ENCODE measurements around the gene AGAP1.

AGAP1 gene

DNA sequence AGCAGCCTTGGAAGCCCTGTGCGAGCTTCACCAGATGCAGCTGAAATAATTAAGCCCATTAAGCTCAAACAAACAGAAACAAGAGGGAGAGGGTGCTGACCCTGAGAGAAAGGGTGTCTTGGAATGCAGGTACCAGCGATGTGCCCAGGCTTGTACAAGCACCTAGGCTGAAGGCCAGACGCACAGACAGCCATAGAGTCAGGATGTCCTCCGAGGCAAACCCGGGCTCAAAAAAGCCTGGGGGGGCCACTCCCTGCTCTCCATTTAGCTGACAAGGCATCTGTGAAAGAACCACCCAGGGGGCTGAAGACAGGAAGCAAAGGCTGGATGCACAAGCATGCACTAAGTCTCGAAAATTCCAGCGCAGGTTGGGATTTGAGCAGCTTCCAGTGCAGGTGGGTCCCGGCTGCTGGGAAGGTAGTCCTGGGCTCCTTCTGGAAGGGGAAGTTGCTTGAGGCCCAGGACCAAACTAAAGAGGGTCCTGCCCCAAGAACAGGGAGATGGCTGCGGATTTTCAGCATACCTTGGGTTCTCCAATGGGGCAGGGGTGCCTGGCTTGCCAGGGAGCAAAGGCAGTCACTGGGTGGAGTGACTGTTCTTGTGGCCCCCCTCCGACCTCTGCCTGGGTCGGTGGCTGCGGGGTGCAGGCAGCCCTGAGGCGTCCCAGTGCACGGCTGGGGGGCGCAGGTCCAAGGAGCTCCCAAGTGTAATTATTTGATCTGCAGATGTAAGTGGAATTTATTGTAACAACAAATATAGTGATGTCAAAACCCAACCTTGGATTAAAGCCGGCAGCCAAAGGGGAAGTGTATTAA, 668.4 kb downstream of the AGAP1 start:
- no peak for DNase-seq (ENCODE audit: low spot score)

DNA sequence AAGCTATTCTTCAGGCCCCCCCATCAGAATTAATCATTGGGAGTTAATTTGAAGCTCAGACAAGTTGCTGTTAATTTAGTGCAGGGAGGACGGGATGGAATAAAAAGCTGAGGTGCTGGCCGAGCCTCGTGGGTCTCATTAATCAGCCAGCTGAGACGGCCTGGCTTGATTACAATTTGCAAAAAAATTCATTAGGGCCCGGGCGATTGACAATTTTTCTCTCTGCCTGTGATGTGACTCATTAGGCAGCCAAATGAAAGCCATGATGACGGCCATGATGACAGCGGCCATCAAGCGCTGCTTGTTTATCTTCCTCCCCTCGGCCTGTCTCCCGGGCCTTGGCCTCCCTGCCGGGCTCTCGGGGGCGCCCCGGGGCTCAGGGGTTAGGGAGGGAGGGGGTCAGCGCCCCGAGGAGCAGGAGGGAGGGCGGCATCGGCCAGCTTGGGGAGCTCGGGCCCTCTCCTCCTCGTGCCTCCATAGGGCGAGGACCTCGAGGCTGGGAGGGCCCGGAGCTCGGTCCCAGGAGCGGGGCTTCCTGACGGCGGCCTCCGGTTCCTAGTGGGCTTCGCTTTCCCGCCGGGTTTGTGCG, 669.1 kb downstream of the AGAP1 start:
- no peak for DNase-seq (ENCODE audit: low spot score)

DNA sequence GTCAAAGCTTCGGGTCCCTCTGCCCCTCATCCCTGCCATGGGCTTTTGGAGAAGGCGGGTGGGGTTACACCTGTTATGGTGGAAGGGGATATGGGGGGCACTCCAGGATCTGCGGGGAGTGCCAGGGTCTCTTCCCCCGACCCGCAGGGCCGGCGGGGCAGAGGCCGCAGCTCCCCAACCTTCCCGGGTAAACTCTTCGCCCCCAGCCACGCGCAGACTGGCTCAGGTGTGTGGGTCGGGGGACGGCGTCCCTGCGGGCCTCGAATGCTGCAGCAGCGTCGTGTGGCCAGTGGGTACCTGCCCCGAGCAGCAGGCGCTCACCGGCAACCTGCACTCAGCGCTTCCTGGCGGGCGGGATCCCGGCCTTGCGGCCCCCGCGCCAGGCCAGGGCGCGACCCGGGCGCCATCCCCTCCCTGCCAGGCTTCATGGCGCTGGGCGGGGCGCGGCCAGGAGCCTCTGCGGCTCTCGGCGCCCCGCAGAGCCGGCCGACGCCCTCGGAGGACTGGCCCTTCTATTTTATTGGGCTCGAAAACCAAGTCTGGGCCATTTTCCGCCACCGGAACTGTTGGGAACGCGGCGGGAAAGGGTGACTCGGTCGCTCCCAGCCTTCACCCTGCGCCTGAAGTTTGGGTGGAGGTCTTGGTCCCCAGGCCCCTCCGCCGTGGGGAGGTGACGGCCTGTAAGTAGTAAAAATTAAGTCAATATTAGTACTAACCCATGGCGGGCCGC, 669.8 kb downstream of the AGAP1 start:
- no peak for DNase-seq (ENCODE audit: low spot score)

DNA sequence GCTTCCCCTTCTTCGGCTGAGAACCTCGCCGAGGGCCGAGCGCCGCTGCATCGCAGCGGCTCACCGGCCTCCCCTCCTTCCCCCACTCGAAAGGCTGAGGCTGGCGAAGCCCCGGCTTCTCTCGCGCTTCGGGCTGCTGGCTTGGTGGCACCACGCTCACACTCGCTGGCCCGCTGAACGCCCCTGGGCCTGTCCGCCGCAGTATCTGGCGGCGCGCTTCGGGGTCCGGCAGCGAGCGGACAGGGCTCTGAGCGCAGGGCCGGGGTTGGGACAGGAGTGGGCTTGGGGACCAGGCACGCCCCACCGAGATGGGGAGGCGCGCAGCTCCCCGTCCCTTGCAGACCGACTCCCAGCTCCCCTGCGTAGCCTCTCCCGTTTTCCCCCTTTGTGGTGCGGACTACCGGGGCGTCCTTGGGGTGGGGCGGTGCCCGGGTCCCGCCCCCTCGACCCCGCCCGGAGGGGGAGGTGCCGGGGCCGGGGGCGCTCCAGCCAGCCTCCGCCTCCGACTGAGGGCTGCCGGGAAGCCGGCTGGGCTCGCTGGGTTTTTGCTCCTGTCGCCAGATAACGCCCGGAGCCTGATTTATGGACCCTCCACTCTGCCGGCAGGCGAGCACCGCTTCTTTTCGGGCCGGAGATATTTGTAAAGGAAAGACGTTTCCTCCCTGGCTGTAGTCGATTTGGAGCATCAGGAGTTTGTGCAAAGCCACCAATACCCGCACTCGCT, 670.5 kb downstream of the AGAP1 start:
- no peak for DNase-seq (ENCODE audit: low spot score)

DNA sequence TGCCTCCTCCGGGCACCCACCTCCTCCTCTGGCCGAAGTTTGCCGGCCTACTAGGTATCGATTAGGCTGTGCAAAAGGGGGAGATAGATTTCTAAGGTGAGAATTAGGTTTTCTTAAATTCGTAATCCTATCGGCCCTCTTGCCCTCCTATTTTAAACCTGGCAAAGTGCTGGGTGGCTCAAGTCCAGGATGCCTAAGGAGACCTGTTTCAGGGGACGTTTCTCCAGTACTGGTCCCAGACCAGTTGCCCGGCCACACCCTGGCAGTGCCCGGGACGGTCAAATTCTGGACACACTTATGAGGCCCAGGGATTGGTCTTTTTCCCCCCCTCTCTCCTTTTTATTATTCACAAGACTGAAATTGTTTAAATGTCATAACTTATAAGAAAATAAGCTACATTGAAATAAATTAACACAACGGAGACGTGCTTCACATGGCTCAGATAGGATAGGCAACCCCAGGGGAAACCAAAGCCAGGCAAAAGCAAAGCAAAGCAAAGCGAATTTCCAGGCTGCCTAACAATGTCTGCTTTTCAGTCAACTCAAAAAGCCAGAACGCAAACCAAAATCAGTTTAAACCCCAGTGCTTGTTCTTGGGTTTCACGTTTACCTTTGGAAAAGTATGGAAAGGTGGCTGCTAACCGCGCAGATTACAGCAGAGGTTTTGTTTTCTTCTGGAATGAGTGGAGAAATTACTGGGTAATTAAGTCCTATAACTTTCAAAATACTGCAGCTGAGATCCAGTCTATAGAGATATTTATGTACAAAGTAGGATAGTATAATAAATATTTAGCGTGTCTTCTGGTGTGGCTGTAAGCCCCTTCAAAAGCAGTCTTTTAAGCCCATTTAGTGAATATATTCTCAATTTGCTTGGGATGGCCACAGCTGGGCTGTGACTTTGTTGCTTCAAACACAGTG, 671.3 kb downstream of the AGAP1 start:
- no peak for DNase-seq (ENCODE audit: low spot score)

DNA sequence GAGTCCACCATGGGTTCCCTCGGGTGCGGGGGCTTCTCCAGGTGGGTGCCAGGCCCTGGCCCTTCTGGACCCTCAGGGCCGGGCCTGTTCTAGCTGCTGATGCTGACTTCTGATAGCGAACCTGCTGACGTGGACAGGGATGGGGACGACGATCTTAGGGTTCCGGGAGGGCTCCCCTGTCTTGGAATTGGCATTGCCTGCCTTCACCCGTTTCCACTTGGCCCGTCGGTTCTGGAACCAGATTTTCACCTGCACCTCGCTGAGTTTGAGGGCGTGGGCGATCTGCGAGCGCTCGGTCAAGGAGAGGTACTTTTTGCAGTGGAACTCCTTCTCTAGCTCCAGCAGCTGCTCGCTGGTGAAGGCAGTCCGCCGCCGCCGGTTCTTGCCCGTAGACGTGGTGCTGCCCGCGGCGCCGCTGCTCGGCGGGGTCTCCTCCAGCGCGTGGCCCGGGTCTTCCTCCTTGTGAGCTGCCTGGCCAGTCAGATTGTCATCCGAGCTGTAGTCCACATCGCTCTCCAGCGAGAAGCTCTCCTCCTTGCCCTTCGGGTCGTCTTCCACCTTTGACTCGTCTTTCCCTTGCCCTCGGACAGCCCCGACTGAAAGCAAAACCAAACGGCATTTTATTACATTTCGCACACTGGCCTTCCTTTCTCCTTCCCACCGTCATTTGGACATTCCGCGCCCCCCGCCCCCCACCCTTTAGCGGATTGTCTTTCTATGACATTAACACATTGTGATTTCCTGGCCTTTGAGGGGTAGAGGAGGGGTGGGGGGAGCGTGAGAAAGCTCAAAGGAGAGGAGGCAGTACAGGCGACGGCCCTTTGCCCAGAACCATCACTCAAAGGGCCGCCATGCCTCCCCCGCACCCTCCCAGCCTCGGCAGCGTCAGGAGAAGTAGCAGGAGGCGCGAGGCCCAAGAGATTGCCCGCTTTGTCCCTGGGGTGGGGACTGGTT, 672.3 kb downstream of the AGAP1 start:
- DNase-seq (ENCODE audit: low spot score): no peak

DNA sequence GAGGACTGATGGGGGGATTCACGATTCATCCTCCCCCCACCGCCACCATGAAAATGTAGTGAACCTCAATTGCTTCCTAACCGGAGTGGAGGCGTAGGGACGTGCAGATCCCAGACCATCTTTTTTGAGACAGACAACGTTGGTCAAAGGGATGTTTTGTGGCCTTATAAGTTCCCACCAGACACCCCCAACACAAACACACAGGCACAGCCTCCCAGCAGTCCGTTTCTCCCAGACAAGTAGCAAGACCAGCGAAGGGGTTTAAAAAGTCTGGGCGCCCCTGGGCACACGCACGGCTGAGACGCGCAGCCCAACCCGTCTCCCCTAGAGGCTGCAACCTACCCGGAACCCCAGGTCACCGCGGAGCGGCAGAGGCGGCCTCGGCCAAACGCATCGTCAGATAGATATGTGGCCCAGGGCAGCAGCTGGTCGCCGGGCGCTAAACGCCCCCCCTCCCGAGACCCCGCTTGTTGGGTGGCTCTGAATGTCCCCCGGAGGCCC, 673.0 kb downstream of the AGAP1 start:
- DNase-seq (ENCODE audit: low spot score): no peak

DNA sequence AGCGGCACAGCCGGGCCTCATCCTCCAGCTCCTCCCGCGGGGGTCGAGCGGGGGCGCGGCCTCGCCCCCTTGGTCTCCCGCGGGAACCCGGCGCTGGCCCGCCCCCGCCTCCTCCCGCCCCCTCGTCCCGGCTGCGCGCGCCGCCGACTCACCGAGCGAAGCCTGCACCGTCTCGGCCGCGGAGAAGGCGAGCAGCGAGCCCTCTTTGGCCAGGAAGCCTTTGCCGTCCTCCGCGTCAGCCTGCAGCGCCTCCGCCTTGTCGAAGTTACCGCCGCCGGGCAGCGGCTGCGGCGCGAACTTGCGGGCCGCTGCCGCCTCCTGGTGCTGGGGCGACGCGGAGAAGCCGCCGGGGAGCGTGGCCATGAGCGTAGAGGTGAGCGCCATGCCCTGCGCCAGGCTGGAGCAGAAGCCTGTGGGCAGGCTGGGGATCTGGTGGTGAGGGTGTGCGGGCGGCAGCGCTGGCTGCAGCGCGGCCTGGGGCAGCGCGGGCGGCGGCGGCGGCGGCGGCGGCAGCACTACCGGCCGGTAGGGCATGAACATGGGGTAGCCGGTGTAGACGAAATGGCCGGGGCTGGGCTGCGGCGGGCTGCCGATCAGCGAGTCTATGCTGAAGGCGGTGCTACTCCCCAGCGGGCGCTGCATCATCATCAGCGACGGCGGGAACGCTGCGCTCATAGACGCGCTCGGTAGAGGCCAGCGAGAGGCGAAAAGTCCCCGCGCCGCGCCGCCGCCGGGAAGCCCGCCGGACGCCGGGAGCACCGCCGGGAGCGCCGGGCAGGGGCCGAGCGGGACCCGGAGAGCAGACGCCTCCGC, 673.7 kb downstream of the AGAP1 start:
- DNase-seq (ENCODE audit: low spot score): no peak

DNA sequence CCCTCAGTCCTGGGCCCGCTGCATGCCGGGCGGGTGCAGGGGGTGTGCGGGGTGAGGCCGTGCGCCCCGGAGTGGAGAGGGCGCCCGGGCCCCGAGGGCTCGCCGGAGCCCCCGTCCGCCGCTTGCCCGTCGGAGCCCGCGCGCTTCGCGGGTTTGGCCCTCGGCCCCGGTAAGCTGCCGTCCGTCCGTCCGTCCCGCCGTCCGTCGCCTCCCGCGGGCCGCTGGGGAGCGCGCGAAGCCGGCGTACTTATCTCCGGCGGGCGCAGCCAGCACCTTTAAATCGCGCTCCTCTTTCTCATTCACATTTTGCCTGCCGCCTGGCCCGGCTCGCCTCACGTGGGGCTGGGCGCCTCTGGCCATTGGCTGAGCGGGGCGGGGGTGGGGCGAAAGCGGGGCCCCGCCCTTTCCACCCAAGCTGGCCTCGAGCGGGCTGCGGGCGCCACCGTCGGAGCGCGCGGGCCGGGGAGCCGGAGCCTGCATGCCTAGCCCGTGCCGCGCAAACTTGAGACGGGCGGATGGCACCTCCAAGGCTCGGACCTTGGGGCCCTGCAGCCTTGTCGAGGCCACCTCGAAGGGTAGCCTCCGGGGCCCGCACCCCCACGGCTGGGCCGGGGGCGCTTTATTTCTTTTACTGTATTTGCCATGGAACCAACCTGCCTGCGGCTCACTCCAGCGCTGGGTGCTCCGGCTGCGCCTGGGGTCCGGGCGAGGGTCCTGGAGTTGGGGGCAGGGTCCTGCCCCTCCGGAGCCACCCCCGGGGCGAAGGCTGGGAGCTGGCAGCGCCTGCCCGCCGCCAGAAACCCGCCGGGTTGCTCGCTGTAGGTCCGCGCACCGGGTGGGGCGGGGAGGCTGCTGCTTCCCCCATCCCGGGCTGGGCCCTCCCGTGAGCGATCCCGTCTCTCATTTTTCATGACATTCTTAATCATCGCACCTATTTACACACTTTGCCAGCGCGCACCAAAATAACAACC, 674.6 kb downstream of the AGAP1 start, which contains the start of gene GBX2:
GBX2 (minus strand) TSS at position 277 of the 971 bp plus-strand sequence. CDS start 415 bp downstream, outside the sequence.
- DNase-seq (ENCODE audit: low spot score): no peak

DNA sequence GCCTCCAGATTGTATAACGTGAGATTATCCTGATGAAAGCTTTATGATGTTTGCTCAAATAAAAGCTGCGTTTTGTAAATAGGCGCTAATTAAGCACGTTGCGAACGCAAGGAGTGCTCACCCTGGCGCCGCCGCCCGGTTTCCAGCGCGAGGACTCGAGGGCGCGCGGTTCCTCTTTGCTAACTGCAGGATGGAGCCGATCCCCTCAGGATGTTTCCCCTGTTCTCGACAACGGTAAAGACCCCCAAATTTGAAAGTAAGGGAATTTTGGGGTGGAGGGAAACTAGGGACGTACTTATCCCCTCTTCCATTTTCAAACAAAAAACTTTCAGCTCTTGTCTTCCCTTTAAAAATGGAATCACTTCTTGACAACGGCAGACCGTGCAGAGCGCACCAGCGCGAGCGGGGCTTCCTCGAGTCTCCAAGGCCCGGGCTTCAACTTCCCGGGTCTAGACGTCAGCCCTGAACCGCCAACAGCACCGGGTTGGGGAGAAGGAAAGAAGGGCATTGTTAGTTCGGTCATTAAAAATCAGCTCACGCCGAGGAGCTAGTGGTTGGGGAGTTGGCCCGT, 675.4 kb downstream of the AGAP1 start:
- no peak for DNase-seq (ENCODE audit: low spot score)

DNA sequence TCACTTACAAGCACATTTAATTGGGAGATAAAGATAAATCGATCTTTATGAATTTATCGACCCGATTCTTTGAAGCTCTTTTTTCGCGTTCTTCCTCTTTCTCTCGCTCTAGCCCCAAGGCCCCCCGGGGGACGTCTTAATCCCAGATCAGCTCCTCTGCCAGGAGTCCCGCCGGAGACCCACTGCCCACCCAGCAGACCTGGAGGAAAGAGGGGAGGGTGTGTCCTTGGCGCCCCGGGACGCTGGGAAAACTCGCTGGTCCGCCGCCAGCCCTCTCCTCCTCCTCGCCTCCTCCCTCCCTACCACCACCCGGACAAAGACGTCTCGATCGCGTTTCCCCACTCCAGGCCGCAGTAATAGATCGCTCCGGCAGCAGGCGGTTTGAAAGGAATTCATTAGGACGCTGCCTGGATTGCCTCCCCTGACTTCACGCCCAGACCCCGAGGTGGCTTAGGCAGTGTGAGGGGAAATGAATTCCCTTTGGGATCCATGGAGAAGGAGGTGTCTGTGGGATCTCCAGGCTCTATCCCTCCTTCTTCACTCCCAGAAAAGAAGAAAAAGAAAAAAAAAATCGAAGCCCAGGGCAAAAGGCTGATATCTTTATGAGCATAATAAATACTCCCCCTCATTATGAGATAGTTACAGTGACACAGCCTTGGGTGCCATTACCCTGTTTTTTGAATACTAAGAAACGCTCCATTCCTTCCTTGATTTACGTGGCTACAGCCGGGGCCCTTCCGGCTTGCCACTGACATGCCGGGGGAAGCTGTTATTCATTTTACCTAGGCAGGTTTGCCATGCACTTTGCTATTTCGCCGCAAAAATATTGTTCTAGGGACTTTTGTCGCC, 676.1 kb downstream of the AGAP1 start:
- DNase-seq (ENCODE audit: low spot score): no peak

DNA sequence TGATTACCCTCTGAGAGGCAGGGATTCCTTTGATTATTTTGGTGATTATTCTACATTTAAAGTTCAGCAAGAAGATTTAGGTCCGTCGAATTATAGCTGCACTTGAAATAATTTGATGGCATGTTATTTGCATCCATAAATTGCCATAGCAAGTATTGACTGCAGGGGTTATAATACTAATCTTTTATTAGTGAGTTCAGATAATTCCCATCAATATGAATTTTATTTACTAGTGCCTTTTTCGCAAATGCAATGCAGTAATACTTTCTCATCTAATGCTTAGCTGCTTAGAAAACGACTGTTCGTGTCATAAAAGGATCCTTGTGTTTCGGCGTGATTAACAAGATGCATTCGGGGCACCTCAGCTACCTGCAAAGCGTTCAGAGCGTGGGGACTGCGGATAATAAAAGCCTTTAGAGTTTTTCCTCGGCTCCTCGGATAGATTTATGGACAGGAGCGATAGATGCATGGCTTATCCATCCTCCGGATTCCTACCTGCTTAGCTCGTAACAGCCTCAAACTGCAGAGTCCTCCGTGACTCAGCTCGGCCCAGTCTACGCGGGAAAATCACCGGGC, 676.8 kb downstream of the AGAP1 start:
- no peak for DNase-seq (ENCODE audit: low spot score)

DNA sequence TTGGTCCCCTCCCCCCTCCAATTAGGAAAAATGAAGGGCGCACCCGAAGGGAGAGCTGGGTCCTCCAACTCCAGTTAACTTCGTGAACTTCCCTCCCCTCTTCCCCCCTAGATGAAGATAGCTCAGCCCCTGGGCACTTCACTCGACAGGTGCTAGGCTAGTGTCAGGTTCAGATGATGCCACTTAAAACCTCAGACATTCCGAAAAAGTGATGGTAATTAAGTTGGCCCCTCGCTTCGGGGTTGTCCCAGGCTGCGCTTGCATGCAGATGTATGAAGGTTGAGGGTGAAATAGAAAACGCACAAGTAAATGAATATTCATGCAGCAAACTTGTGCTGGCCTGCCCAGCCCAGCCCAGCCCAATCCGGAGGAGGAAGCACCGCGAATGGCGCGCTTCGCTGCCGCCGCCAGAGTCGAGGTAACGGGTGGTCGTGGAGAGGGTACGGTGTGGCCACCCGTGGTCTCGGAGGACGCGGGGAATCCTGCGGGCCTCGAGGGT, 677.4 kb downstream of the AGAP1 start:
- no peak for DNase-seq (ENCODE audit: low spot score)

DNA sequence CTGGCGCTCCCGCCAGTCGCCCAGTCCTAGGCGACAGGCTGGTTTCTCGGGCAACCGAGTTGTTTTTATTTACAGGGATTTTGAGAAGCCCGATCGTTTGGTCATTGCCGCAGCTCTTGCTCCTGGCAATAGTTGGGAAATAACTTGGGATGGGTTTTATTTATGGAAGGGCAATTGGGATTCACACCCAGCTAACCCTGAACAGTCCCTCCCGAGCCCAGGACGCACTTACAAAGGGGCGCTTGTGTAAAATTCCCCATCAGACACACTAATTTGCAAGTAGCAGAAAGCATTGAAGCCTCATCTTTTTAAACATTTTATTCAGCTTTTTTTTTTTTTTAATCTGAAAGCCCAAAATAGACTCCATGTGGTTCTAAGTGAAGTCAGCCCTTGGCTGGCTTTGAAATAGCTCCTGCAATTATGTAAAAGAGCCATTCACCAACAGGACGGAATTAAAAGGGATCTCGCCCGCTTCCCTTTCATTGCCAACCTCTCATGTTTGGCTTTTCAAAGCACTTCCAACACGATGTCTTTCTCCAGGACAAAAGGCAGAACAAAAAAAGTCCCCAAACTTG, 677.9 kb downstream of the AGAP1 start:
- DNase-seq (ENCODE audit: low spot score): no peak

DNA sequence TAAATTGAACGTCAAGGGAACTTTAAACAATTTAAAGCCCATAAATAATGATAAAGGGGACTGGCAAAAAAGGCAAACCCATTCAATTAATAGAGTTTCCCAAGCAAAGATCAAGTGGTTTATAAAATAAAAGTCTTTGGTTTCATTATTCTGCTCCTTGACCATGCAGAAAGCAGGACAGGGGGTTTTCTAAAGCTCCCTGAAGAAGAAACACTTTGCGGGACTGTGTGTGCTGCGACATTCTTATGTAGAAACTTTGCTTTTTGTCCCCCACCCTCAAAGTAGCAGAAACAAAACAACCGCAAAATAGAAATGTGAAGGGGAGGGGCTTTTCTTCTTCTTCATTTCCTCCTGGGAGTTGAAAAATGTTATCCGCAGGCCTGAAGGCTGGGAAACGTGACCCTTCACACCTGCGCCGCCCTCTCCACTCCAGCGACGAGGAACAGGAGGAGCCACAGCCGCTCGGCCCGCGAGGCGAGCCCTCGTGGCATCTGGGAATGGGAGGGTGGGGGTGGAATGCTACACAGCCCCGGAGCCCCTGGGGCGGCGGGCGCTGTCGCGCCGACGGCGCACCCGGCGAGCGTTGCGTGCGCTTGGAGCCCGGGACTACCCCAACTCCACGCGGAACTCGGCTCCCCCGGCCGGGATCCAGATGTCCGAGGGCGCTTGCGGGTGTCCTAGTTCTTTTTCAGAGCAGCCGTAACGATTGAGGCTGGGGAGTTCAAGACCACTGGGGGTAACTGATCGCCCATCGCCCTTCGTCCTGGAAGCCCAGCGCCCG, 678.6 kb downstream of the AGAP1 start:
- no peak for DNase-seq (ENCODE audit: low spot score)

Measured in CD4-positive, alpha-beta T cell treated with Interleukin-6 at 100 ng/mL for 8 hours (primary cell).